Stimulated activated CD8-positive, alpha-beta memory T cell treated with anti-CD3 and anti-CD28 coated beads, Interleukin-4, amount 100 ng/mL, for 1 hour (primary cell): ENCODE results near the gene RELB.
A peak's percentile ranks its signal among the peaks of the same experiment; 100 is the strongest.
"Not testable (repeated sequence)": the region's sequence is repeated elsewhere in the genome, so short reads cannot be mapped to it uniquely, and the experiment has no call there.

Experiments
- DNase-seq, 2 donors: peaks; one replicate each; pipeline ENCODE4 v3.0.0-alpha.2; 2020; ENCODE audit warnings: low read depth in 2 of 2, low spot score in 1 of 2

The RELB gene

GRCh38 chr19:45001087-45001739 lies at the start of gene RELB:
Gene RELB, plus strand, starts transcription at chr19:45001464. Its CDS starts 116 bp downstream, at chr19:45001580.
- DNase-seq: peak; percentile 94

- DNase-seq: no peak
Measured at GRCh38 chr19:44954278-44954648, 47.0 kb upstream of the RELB start.

GRCh38 chr19:44954649-44955504 lies 46.4 kb upstream of the RELB start, which contains the start of gene CLPTM1:
Gene CLPTM1, plus strand, starts transcription at chr19:44955380. Its CDS starts 16 bp downstream, at chr19:44955396.
- DNase-seq: peak; percentile 93 to 94

- DNase-seq: no peak
Measured at GRCh38 chr19:44955505-44956439, 45.5 kb upstream of the RELB start.

- DNase-seq: no peak
Measured at GRCh38 chr19:44957526-44957925, 43.7 kb upstream of the RELB start.

- no peak for DNase-seq
Measured at GRCh38 chr19:44958090-44958489, 43.2 kb upstream of the RELB start.

GRCh38 chr19:44959691-44960090 lies 41.6 kb upstream of the RELB start:
- no peak for DNase-seq

GRCh38 chr19:44960906-44961728 lies 40.1 kb upstream of the RELB start:
- no peak for DNase-seq

- no peak for DNase-seq
Measured at GRCh38 chr19:44961821-44962220, 39.4 kb upstream of the RELB start.

GRCh38 chr19:44968118-44968517 lies 33.1 kb upstream of the RELB start:
- no peak for DNase-seq

- no peak for DNase-seq
Measured at GRCh38 chr19:44968670-44969069, 32.6 kb upstream of the RELB start.

GRCh38 chr19:44969437-44969836 lies 31.8 kb upstream of the RELB start:
- no peak for DNase-seq

- not testable (repeated sequence) for DNase-seq
Measured at GRCh38 chr19:44971451-44971850, 29.8 kb upstream of the RELB start.

GRCh38 chr19:44972802-44973201 lies 28.5 kb upstream of the RELB start:
- no peak for DNase-seq

GRCh38 chr19:44973982-44974735 lies 27.1 kb upstream of the RELB start:
- DNase-seq: no peak

GRCh38 chr19:44974857-44975256 lies 26.4 kb upstream of the RELB start:
- DNase-seq: no peak

- no peak for DNase-seq
Measured at GRCh38 chr19:44975444-44975843, 25.8 kb upstream of the RELB start.

GRCh38 chr19:44984005-44984404 lies 17.3 kb upstream of the RELB start:
- no peak for DNase-seq

- DNase-seq: no peak
Measured at GRCh38 chr19:44985445-44985844, 15.8 kb upstream of the RELB start.

GRCh38 chr19:44986389-44986788 lies 14.9 kb upstream of the RELB start:
- no peak for DNase-seq
